Stimulated activated CD8-positive, alpha-beta memory T cell treated with anti-CD3 and anti-CD28 coated beads, Interleukin-4, amount 100 ng/mL, for 24 hours (primary cell): Measurements from ENCODE around the gene TBC1D22A.

Experiments
- DNase-seq: peaks from one replicate; pipeline ENCODE4 v3.0.0-alpha.2; 2020; ENCODE audit warnings: low read depth

The TBC1D22A gene

DNA sequence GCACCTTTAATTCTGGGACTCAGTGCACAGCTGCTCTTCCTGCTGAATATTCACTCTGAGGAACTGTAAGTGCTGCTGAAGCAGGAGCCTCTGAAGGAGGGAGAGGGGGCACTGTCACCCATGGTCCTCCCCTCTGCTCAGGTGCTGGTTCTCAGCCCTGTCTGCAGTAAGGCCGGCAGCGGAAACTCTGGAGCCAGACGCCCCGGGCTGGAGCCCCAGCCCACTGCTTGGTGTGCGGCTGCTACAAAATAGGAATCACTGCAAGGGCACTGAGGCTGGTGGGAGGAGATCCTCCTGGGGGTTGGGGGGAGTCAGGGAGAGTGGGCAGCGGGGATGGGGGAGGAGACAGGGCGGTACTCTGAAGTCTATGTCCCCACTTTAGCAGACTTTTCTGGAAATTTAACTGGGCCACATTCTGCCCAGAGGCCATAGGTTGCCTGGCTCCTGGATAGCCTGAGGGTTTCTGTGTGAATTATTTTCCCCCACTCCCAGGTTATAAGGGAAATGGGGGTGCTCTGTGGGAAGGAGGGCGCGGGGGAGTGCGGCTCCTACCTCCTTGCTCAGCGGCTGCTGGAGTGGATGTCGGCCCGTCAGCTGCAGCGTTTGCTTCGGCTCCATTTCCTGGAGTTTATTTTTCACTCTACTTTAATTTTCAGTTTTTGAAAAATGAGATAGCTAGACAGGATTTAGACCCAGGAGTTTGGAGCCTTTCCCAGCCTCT lies 33.6 kb downstream of the TBC1D22A start:
- DNase-seq = no peak

- DNase-seq = no peak
These were observed 34.2 kb downstream of the TBC1D22A start for GRCh38 chr22:46796566-46797195.

DNA sequence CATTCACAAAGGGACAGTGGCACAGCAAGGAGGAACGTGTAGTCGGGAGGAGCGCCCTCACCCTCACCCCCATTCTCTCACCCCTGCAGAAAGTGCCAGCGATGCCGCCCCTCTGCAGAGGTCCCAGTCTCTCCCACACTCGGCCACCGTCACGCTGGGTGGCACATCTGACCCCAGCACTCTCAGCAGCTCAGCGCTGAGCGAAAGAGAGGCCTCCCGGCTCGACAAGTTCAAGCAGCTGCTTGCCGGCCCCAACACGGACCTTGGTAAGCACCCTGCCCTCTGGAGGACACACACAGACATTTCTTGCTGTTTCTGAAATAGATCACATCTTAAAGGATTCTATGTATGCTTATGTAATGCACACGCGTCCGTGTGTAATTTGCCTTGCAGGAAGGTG lies 34.9 kb downstream of the TBC1D22A start:
- DNase-seq = no peak

DNA sequence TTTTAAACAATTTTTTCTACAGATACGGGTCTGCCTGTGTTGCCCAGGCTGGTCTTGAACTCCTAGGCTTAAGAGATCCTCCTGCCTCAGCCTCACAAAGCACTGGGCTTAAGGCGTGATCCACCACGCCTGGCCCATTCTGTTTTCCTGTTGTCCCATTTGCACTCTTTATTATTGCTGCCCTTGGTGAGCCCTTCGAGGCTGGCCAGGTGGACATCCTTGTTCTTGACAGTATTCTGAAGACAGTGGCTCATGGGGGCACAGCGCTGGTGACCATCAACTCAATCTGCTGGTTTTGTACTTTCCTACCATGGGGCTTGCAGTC lies 35.6 kb downstream of the TBC1D22A start:
- no peak for DNase-seq

- DNase-seq = peak; percentile 72
These were observed 36.2 kb downstream of the TBC1D22A start for GRCh38 chr22:46798366-46799350.

- DNase-seq = no peak
These were observed 37.2 kb downstream of the TBC1D22A start for GRCh38 chr22:46799626-46800025.

DNA sequence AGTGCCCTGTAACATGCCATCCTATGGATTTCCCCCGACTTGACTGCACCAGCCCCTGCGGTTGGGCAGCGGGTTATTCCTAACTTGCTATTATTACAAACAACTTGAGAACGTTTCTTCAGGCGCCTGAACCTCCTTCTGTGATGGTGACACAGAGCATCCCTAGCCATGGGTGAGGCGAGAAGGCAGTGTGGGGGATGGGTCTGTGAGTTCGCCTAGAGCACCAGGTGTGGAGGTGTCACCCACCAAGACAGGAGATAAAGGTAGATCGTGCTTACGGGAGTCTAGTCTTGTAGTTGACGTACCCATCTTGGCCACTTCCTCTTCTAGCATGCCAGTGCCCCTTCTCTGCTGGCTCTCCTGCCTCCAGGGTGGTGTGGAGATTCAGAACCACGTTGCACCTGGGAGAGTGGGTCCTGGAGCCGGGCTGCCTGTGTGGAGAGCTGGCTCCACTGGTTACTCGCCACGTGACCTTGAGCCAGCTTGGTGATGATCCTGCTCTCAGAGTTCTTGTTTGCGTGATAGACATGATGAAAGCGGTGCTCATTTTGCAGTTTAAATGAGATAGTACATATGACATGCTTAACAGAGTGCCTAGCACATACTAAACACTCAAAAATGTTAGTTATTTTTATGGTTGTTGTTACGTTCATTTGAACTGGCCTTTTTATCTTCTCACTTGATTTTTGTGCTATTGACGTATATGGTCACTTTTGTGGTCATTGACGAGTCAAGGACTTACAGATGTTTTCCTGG lies 37.8 kb downstream of the TBC1D22A start:
- no peak for DNase-seq

GRCh38 chr22:46801331-46801811 lies 38.9 kb downstream of the TBC1D22A start:
- no peak for DNase-seq

DNA sequence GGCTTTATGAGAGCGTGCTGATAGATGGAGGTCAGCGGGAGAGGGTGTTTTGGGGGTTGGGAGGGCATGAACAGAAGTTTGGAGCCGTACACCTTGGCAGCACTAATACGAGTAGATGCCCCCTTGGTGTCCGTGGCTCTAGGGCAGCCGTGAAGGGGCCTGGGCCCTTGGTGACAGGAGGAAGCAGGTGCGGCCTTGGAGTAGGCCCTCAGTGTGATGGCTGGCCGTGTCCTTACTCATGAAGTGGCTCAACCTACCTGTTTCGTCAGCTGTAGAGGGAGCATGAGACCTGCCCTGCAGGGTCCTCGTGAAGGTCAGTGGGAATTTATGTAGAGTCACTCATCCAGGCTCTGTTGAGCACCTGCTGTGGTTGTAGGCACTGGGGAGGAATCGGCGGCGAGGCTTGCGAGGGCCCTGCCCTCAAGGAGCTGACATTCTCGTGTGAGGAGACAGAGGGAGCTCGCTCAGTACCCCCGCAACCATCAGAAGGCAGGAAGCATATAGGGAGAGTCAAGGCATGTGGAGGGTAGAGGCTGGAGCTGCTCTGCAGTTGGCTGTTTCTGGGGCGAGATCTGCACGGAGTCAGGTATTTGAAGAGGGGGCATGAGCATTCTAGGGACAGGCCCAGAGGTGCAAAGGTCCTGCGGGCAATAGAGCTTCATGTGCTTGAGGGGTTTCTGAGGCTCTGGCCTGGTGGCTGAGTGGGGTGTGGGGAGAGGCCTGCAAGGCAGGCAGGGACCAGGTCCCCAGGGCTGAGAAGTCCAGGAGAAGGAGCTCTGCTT lies 39.6 kb downstream of the TBC1D22A start:
- DNase-seq = no peak

DNA sequence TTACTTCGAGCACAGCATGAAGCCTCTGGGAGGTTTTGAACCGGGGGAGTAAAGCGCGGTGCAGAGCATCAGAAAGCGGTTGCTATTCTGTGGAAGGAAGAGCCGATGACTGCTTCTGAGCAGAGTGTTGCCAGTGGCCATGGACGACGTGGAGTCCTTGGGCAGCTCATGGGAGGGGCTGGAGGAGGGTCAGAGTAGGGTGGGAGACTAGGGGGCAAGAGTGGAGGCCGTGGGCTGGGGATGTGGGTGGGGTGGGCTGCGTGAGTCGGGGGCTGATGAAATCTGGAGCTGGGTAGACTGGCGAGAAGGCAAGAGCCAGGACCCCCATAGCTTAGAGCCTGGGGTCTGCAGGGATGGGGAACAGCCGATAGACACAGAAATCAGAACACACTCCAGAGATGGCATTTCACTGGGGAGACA lies 40.2 kb downstream of the TBC1D22A start:
- DNase-seq = no peak

DNA sequence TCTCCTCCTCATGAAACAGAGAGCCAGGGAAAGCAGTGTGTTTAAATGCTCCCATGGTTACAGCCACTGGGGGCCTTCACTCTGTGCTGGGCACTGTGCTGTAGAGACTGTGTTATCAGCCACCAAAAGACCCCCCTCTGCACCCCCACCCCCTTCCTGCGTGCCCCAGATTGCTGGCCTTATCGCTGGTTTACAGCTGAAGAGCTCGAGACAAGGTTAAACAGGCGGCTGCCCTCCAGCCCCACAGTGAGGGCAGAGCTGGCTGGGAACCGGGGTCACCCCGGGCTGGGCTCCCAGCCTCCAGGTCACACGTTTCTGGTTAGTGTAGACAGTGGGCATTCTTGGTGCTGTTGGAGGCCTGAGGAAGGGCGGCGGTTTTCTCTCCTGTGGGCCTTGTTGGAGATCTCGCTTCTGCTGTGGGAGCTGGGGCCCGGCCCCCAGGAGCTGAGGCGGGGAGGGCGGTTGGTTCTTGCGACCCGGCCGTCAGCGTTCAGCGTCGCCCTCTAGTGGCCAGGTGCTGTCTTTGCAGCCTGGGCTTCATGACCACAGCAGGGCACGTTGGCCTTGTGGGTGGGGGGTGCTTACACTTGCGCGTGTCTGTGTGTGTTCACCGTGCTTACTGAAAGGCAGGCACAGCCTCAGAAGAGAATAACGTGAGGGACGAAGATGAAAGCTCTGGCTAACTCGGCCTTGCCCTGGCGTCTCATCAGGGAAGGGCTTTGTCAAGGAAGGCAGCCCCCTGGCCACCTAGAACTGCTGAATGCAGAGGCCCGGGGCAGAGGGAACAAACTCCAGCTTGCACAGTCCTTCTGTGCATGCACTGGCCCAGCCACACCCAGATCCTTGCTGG lies 40.8 kb downstream of the TBC1D22A start:
- peak; percentile 53 for DNase-seq

DNA sequence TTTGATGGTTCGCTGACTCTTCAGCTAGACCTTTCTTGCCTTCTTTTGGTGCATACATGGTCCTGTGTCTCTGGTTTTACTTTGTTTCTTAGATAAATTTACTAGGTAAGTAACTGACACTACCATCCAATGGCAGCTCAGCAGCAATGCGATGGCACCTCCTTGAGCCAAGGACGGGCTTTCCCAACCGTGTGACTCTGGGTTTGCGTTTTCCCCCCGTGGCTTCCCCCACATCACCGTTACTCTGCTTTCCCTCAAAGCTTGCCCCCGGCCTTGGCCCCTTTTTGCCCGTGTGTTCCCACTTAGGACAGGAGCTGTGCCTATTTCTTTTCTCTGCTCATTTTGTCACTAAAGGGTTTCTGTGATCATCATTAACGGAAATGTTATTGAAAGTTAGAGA lies 41.5 kb downstream of the TBC1D22A start:
- DNase-seq = no peak

DNA sequence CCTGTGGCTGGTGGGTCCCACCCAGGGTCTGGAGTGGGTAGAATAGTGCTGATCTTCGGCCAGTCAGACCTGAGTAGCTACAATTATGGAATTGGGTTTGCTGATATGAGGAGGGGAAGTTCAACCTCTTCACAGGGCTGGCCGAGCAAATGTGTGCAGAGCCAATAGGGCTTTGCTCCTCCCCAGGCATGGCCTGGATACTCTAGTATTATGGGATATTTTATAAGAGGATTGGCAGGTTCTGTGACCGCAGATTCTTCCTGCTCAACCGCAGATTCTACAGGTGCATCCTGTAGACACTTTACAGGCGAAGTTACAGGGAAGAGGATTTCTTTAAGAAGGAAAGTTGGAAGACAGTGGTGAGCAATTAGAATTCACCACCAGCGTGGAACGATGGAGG lies 44.3 kb downstream of the TBC1D22A start:
- DNase-seq = no peak

GRCh38 chr22:46807458-46807857 lies 45.0 kb downstream of the TBC1D22A start:
- DNase-seq = no peak

- DNase-seq = no peak
These were observed 46.9 kb downstream of the TBC1D22A start for GRCh38 chr22:46809153-46809885.

DNA sequence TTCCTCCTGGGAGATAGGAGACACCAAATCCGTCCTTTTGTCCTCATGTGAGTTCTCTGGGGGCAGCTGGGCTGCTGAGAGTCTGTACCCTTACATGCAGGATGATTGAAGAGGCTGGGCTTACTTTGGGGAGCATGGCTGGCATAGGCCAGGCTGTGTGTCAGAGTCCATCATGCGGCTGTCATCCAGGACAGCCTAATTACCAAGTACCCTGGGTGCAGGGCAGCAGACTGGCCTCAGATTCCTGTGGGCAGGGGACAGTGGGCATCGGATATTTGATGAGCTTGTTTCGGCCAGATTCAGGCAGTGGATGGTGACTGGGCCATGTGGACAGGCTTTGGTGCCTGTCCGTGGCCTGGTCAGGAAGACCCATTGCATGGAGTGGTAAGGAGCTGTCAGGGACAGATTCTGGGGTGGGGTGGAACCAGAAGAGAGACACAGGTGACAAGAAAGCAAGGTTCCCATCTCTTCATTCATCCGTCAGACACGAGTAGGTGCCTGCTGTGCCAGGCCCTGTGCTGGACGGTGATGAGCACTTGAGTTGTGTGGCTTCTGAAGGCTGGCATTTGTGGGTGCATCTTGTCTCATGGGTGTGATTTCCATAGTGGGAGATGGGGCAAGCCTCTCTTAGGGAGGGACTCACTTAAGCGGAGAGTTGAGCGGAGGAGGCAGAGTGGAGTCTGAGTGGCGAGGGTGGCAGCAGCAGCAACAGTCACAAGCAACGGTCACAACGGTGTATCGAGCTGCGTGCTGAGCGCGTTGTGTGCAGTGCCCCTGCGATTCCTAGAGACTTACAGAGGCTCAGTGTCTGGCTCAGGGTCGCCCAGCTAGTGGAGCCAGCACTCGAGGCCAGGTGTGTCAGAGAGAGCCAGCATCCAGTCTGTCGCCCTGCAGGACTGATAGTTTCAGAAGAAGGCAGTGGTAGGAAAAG lies 48.7 kb downstream of the TBC1D22A start:
- DNase-seq = no peak

DNA sequence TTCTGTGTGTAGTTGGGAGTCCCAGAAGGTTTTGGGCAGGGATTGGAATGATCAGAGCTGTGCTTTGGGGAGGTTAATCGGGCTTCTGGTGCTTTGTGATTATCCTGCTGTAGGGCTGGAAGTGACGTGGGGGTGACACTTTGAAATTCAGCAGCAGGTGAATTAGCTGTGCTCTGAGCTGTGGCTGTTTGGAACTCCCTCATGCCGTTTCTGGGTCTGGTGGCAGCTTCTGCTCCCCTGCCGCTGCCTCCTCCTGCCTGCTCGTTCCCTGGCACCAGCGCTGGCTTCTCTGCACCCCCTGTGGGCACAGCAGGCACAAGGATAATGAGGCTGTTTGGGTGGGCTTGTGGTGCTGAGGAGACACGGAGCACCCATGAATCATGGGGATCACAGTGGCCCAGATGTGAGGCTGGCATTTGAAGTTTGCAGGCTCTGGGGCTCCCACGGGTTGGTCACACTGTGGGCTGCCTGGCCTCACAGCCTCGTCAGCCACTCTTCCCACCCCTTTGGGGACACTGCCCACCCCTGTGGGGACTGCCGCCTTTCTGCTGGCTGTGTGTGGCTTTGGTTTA lies 49.7 kb downstream of the TBC1D22A start:
- no peak for DNase-seq

GRCh38 chr22:46812788-46813187 lies 50.3 kb downstream of the TBC1D22A start:
- DNase-seq = no peak
